ENCODE measurements around the gene GSE1. TPM values are rescaled to one million over a fixed set of nuclear protein-coding genes. Genes with fewer than 3 reads are reported as not detected.

Gene GSE1
- total RNA-seq, 1 donor from 2014 or later, result 120 TPM

- Histone ChIP-seq H3K4me1 (no peaks in the 10 kb centered on the region), H3K27ac (no peak overlapping the region), H3K36me3 (no peaks in the 10 kb centered on the region), H3K9me3 (no peaks in the 10 kb centered on the region), H3K27me3 (no peaks in the 10 kb centered on the region), H3K4me3 (no peak overlapping the region)
- no peak for DNase-seq (ENCODE audit: low spot score in 2 of 2)
- TF ChIP-seq CTCF (IDR thresholded peaks at IDR 0.05), result no peak
- intact Hi-C loops (cut with DNase I), result no loop called here
Measured at GRCh38 chr16:85594978-85595661, 18.0 kb upstream of the GSE1 start.

- Histone ChIP-seq H3K4me3 (no peak overlapping the region), H3K27me3 (no peaks in the 10 kb centered on the region), H3K36me3 (no peaks in the 10 kb centered on the region), H3K4me1 (no peaks in the 10 kb centered on the region), H3K9me3 (no peaks in the 10 kb centered on the region), H3K27ac (no peak overlapping the region)
- TF ChIP-seq CTCF (IDR thresholded peaks at IDR 0.05), result no peak
- intact Hi-C loops (cut with DNase I), result no loop called here
- DNase-seq (ENCODE audit: low spot score in 2 of 2), result no peak
Measured at GRCh38 chr16:85595812-85596502, 17.2 kb upstream of the GSE1 start.

- H3K27me3 ChIP-seq, result no peaks in the 10 kb centered on the region
- H3K4me1 ChIP-seq, result no peaks in the 10 kb centered on the region
- TF ChIP-seq CTCF (IDR thresholded peaks at IDR 0.05), result no peak
- H3K9me3 ChIP-seq, result no peaks in the 10 kb centered on the region
- H3K36me3 ChIP-seq, result no peaks in the 10 kb centered on the region
- intact Hi-C loops (cut with DNase I), result no loop called here
- H3K4me3 ChIP-seq, result no peak overlapping the region
- no peak overlapping the region for H3K27ac ChIP-seq
- DNase-seq (ENCODE audit: low spot score in 2 of 2), result no peak
Measured at GRCh38 chr16:85598141-85598540, 15.0 kb upstream of the GSE1 start.

GRCh38 chr16:85600078-85600477 lies 13.0 kb upstream of the GSE1 start:
- intact Hi-C loops (cut with DNase I), result no loop called here
- DNase-seq (ENCODE audit: low spot score in 2 of 2), result no peak
- H3K4me1 ChIP-seq, result peaks cover 0 to 2% of the 10 kb centered on the region in 2 donors
- no peaks in the 10 kb centered on the region for H3K36me3 ChIP-seq
- H3K4me3 ChIP-seq, result no peak overlapping the region
- no peak overlapping the region for H3K27ac ChIP-seq
- H3K27me3 ChIP-seq, result no peaks in the 10 kb centered on the region
- no peaks in the 10 kb centered on the region for H3K9me3 ChIP-seq
- TF ChIP-seq CTCF (IDR thresholded peaks at IDR 0.05), result no peak

- no peak for TF ChIP-seq CTCF (IDR thresholded peaks at IDR 0.05)
- Histone ChIP-seq H3K27me3 (no peaks in the 10 kb centered on the region), H3K9me3 (no peaks in the 10 kb centered on the region), H3K27ac (no peak overlapping the region), H3K4me3 (no peak overlapping the region), H3K4me1 (peaks cover 0 to 8% of the 10 kb centered on the region in 2 donors), H3K36me3 (no peaks in the 10 kb centered on the region)
- DNase-seq (ENCODE audit: low spot score in 2 of 2), result no peak
- intact Hi-C loops (cut with DNase I), result no loop called here
Measured at GRCh38 chr16:85600530-85601271, 12.4 kb upstream of the GSE1 start.

All from ascending aorta (tissue), 2 donors.